H1 (cell line): ENCODE measurements around the gene MCL1.
"Not testable (repeated sequence)": the region's sequence is repeated elsewhere in the genome, so short reads cannot be mapped to it uniquely, and the experiment has no call there.

ENCODE experiments used
- ATF3 ChIP-seq: IDR thresholded peaks from 2 replicates; pipeline ENCODE4 v1.6.1; 2011; ENCODE audit warnings: low read depth, mild to moderate bottlenecking, low read length; ENCODE audit not compliant: insufficient read depth
- CTCF ChIP-seq, 3 experiments: IDR thresholded peaks; 1 replicate in 2 of 3; 2 replicates in 1 of 3; pipeline versions ENCODE4 v1.5.1 to v1.6.1; 2011; ENCODE audit warnings: low read length in 3 of 3, mild to moderate bottlenecking in 3 of 3, inconsistent platforms in 2 of 3, low read depth in 1 of 3, moderate library complexity in 1 of 3; ENCODE audit not compliant: insufficient read depth in 1 of 3; ENCODE audit errors: control extremely low read depth in 1 of 3
- EP300 ChIP-seq, 2 experiments: IDR thresholded peaks; 1 replicate in 1 of 2; 2 replicates in 1 of 2; pipeline ENCODE4 v1.6.1; 2011 to 2012; ENCODE audit warnings: low read depth in 2 of 2, low read length in 2 of 2, mild to moderate bottlenecking in 2 of 2, borderline replicate concordance in 1 of 2, inconsistent platforms in 1 of 2, moderate library complexity in 1 of 2
- EZH2 ChIP-seq: fragments of 200-600 bp; sonication (generic); IDR thresholded peaks from 2 replicates; pipeline ENCODE4 v1.7.1; 2012; ENCODE audit warnings: low read depth, mild to moderate bottlenecking, moderate library complexity, low read length, inconsistent platforms; ENCODE audit not compliant: severe bottlenecking
- MAFK ChIP-seq: IDR thresholded peaks from 2 replicates; pipeline ENCODE4 v1.6.1; 2012; ENCODE audit warnings: low read depth, mild to moderate bottlenecking, improper control_type of control experiment, low read length
- PHF8 ChIP-seq: fragments of 200-600 bp; sonication (generic); conservative IDR thresholded peaks from 2 replicates; pipeline ENCODE4 v1.7.1; 2012; ENCODE audit warnings: low read depth, mild to moderate bottlenecking, inconsistent platforms, low read length, moderate library complexity
- POLR2A ChIP-seq, 2 experiments: IDR thresholded peaks; 1 replicate in 1 of 2; 2 replicates in 1 of 2; pipeline ENCODE4 v1.6.1; 2011; ENCODE audit warnings: low read depth in 2 of 2, low read length in 2 of 2, mild to moderate bottlenecking in 2 of 2; ENCODE audit errors: control extremely low read depth in 1 of 2
- POLR2AphosphoS5 ChIP-seq: IDR thresholded peaks from 2 replicates; pipeline ENCODE4 v1.6.1; 2011; ENCODE audit warnings: low read depth, low read length
- RAD21 ChIP-seq, 2 experiments: IDR thresholded peaks in 1 of 2; conservative IDR thresholded peaks in 1 of 2; 2 replicates each; pipeline ENCODE4 v1.6.1; 2011; ENCODE audit warnings: low read depth in 2 of 2, low read length in 2 of 2, improper control_type of control experiment in 1 of 2, inconsistent platforms in 1 of 2, mild to moderate bottlenecking in 1 of 2, moderate library complexity in 1 of 2
- SP1 ChIP-seq: IDR thresholded peaks from 2 replicates; pipeline ENCODE4 v1.6.1; 2011; ENCODE audit warnings: low read depth, low read length
- TCF12 ChIP-seq: IDR thresholded peaks from 2 replicates; pipeline ENCODE4 v1.6.1; 2011; ENCODE audit warnings: low read depth, mild to moderate bottlenecking, low read length
- USF2 ChIP-seq: IDR thresholded peaks from 2 replicates; pipeline ENCODE4 v1.6.1; 2011; ENCODE audit warnings: low read length, improper control_type of control experiment
- YY1 ChIP-seq: IDR thresholded peaks from 2 replicates; pipeline ENCODE4 v1.6.1; 2011; ENCODE audit warnings: low read depth, mild to moderate bottlenecking, low read length

- not testable (repeated sequence) for TF ChIP-seq EP300 (IDR thresholded peaks at IDR 0.05; ENCODE audit: borderline replicate concordance in 1 of 2, low read depth in 2 of 2, low read length in 2 of 2); TCF12; POLR2A (IDR thresholded peaks at IDR 0.05; ENCODE audit: control extremely low read depth in 1 of 2, low read depth in 2 of 2, low read length in 2 of 2); CTCF (IDR thresholded peaks at IDR 0.05; ENCODE audit: control extremely low read depth in 1 of 3, insufficient read depth in 1 of 3, low read depth in 1 of 3, low read length in 3 of 3); MAFK; RAD21 (IDR thresholded peaks at IDR 0.05 in 1 of 2, conservative IDR thresholded peaks at IDR 0.05 in 1 of 2; ENCODE audit: low read depth in 2 of 2, low read length in 2 of 2); USF2; EZH2; ATF3; YY1; POLR2AphosphoS5; PHF8; SP1
These were observed 44.7 kb upstream of the MCL1 start for GRCh38 chr1:150624134-150624533.
